Caco-2 (cell line): Measurements from ENCODE around the gene CCDC137. TPM values are rescaled to one million over a fixed set of nuclear protein-coding genes. Genes with fewer than 3 reads are reported as not detected.
A peak's percentile ranks its signal among the peaks of the same experiment; 100 is the strongest.

Source experiments
- BruUV-seq: library from RNA; stranded (reverse); fragments of 400-500 nt; replicated peaks from 2 replicates; lab custom pipeline; 2021; lab: Mats Ljungman, UMichigan
- CTCF ChIA-PET: fragments of 300-600 bp; sonication (Branson Sonifier 250); formaldehyde crosslinking; loops from one replicate; lab custom pipeline; 2022; ENCODE audit warnings: antibody characterized with exemption; lab: Charles Lee
- POLR2A ChIA-PET: fragments of 300-600 bp; sonication (Branson Sonifier 250); formaldehyde crosslinking; loops from one replicate; lab custom pipeline; 2022; ENCODE audit warnings: antibody characterized with exemption; lab: Charles Lee
- DNase-seq, 2 experiments: peaks; one replicate each; pipeline versions ENCODE4 v3.0.0 to v3.0.0-alpha.2; 2020 to 2022
- H3K27me3 ChIP-seq: replicated peaks from 2 replicates; pipeline ENCODE4 v1.6.0; 2011; ENCODE audit warnings: low read length; ENCODE audit not compliant: control insufficient read depth, insufficient read depth
- H3K36me3 ChIP-seq: 2 replicates; pipeline ENCODE4 v1.5.1; 2011; ENCODE audit warnings: low read length; ENCODE audit not compliant: control insufficient read depth, insufficient read depth
- H3K4me1 ChIP-seq: fragments of 250-450 bp; sonication (Bioruptor Pico); 2 replicates; pipeline ENCODE4 v1.5.1; 2020; ENCODE audit warnings: mild to moderate bottlenecking
- H3K4me3 ChIP-seq: 2 replicates; pipeline ENCODE4 v1.5.1; 2011; ENCODE audit warnings: low read depth, mild to moderate bottlenecking, control low read depth, low read length
- H3K9me3 ChIP-seq: fragments of 250-450 bp; sonication (Bioruptor Pico); 2 replicates; pipeline ENCODE4 v1.5.1; 2020; ENCODE audit warnings: mild to moderate bottlenecking, moderate library complexity
- H3K27ac Mint-ChIP-seq: one replicate; pipeline ENCODE4 v1.8.0; 2022; ENCODE audit warnings: mixed read lengths; ENCODE audit not compliant: unreplicated experiment
- H3K27me3 Mint-ChIP-seq: one replicate; pipeline ENCODE4 v1.8.0; 2022; ENCODE audit warnings: mixed read lengths; ENCODE audit not compliant: insufficient read depth, unreplicated experiment
- H3K36me3 Mint-ChIP-seq: one replicate; pipeline ENCODE4 v1.8.0; 2022; ENCODE audit warnings: mild to moderate bottlenecking, mixed read lengths; ENCODE audit not compliant: insufficient read depth, unreplicated experiment
- H3K4me1 Mint-ChIP-seq: one replicate; pipeline ENCODE4 v1.8.0; 2022; ENCODE audit warnings: low read depth, mixed read lengths; ENCODE audit not compliant: unreplicated experiment
- H3K4me3 Mint-ChIP-seq: one replicate; pipeline ENCODE4 v1.8.0; 2022; ENCODE audit warnings: mild to moderate bottlenecking, moderate library complexity, mixed read lengths; ENCODE audit not compliant: unreplicated experiment
- H3K9me3 Mint-ChIP-seq: one replicate; pipeline ENCODE4 v1.8.0; 2022; ENCODE audit warnings: mixed read lengths; ENCODE audit not compliant: unreplicated experiment
- intact Hi-C: fragments of 100-400 bp; cut with micrococcal nuclease; formaldehyde crosslinking; loops from one replicate; pipeline ENCODE4 v1.10.0; 2022; ENCODE audit not compliant: unreplicated experiment
- total RNA-seq: library from RNA; stranded (reverse); gene quantifications from 2 replicates; pipeline ENCODE4 v1.2.3, GENCODE V29; 2022
- TF ChIP-seq, protein P1 (sequence below), 2 experiments: fragments of 200-600 bp in 1 of 2; IDR thresholded peaks; 1 replicate in 1 of 2; 2 replicates in 1 of 2; pipeline versions ENCODE4 v1.5.1 to v1.8.0; 2011 to 2022; ENCODE audit warnings: antibody characterized with exemption in 1 of 2, control low read depth in 1 of 2, inconsistent platforms in 1 of 2, low read depth in 1 of 2, low read length in 1 of 2, mild to moderate bottlenecking in 1 of 2, moderate library complexity in 1 of 2; ENCODE audit not compliant: insufficient read depth in 1 of 2, severe bottlenecking in 1 of 2, unreplicated experiment in 1 of 2

The CCDC137 gene
- total RNA-seq, 1 experiment from 2014 or later, result 50.5 TPM

DNA sequence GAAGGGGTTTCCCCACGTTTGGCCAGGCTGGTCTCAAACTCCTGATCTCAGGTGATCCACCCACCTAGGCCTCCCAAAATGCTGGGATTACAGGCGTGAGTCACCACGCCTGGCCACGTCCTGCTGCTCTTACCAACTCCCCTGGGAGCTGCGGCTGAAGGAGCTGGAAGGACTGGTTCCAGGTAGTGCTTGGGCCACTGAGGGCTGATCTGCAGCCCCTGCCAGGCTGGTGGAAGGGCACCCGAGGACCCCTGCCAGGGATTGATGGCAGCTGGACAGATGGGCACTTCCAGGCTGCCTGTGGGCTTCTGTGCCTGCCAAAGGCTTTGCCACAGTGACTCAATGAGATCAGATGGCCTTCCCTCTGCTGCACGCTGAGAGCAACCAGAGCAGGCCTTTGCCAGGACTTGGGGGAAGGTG, 2.5 kb upstream of the CCDC137 start:
- intact Hi-C loops, result no loop called here
- Mint-ChIP-seq H3K27ac (no peak overlapping the region), H3K4me3 (no peak overlapping the region), H3K4me1 (peaks cover 24% of the 10 kb centered on the region), H3K36me3 (peaks cover 32% of the 10 kb centered on the region), H3K9me3 (no peaks in the 10 kb centered on the region), H3K27me3 (no peaks in the 10 kb centered on the region)
- Histone ChIP-seq H3K4me3 (no peak overlapping the region), H3K4me1 (peaks cover 27% of the 10 kb centered on the region), H3K9me3 (no peaks in the 10 kb centered on the region), H3K36me3 (0 out of 2 replicates have a peak, but pooled peaks cover 2% of the 10 kb centered on the region), H3K27me3 (no peaks in the 10 kb centered on the region)
- POLR2A ChIA-PET, result no interaction called here
- no peak for DNase-seq
- TF ChIP-seq, protein P1, sequence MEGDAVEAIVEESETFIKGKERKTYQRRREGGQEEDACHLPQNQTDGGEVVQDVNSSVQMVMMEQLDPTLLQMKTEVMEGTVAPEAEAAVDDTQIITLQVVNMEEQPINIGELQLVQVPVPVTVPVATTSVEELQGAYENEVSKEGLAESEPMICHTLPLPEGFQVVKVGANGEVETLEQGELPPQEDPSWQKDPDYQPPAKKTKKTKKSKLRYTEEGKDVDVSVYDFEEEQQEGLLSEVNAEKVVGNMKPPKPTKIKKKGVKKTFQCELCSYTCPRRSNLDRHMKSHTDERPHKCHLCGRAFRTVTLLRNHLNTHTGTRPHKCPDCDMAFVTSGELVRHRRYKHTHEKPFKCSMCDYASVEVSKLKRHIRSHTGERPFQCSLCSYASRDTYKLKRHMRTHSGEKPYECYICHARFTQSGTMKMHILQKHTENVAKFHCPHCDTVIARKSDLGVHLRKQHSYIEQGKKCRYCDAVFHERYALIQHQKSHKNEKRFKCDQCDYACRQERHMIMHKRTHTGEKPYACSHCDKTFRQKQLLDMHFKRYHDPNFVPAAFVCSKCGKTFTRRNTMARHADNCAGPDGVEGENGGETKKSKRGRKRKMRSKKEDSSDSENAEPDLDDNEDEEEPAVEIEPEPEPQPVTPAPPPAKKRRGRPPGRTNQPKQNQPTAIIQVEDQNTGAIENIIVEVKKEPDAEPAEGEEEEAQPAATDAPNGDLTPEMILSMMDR (IDR thresholded peaks at IDR 0.05; ENCODE audit: insufficient read depth in 1 of 2, low read depth in 1 of 2, low read length in 1 of 2, severe bottlenecking in 1 of 2, unreplicated experiment in 1 of 2), result no peak
- CTCF ChIA-PET, result no interaction called here
- no TSS peak for BruUV-seq

DNA sequence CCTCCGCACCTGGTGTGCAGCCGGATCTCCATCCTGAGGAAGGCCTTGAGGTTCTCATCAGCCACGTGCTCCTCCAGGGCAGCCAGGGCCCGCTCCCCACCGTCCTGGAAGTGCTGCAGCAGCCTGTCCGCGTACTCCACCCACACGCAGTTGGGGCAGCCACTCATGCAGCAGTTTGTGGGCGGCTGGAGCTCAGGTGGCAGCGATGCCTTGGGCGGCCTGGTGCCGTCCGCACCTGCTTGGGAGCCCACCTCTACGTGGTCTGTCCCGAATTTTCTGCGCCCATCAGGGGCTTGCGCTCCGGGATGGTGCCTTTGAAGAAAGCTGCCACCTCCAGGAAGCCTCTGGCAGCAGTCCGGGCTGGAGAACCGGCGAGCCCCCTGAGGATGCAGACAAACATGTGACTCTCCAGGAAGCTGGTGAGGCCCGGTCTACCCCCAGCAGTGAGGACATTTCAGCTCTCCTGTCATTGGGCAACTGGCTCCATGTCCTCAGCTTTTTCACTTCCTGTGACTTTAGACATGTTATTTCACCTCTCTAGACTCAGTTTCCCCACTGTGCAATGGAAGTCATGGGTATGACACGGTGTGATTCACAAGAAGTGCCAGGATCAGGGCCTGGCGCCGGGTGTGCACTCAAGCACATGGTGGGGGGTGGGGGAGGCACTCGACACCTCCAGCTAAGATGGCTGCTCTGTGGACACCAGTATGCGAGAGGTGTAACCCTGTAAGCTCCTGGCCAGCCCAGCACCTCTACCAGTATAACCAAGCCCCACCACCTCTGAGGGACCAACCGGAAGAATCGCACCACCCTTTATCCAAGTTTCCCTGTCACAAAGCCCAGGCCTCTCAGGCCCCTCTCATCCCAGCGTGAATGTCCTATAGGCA, 1.1 kb upstream of the CCDC137 start:
- peak overlapping the region; percentile 86 for H3K27ac Mint-ChIP-seq
- peaks cover 24% of the 10 kb centered on the region for H3K4me1 Mint-ChIP-seq
- ChIA-PET CTCF (no interaction called here), POLR2A (interaction anchor here (1.0 kb wide), 1 partner anchor 37 kb away, joined by 4 read pairs; the partner anchor contains the start of gene MRPL12)
- Histone ChIP-seq H3K36me3 (peaks cover 6% of the 10 kb centered on the region; the same call in 1 of the 2 replicates), H3K4me1 (peaks cover 14% of the 10 kb centered on the region), H3K27me3 (no peaks in the 10 kb centered on the region), H3K4me3 (peak overlapping the region; percentile 96), H3K9me3 (no peaks in the 10 kb centered on the region)
- no peaks in the 10 kb centered on the region for H3K9me3 Mint-ChIP-seq
- intact Hi-C loops, result no loop called here
- no peaks in the 10 kb centered on the region for H3K27me3 Mint-ChIP-seq
- peak; percentile 55 to 65 for DNase-seq
- TF ChIP-seq, protein P1 (IDR thresholded peaks at IDR 0.05; ENCODE audit: insufficient read depth in 1 of 2, low read depth in 1 of 2, low read length in 1 of 2, severe bottlenecking in 1 of 2, unreplicated experiment in 1 of 2), result no peak
- H3K4me3 Mint-ChIP-seq, result peak overlapping the region; percentile 90
- no TSS peak for BruUV-seq
- peaks cover 46% of the 10 kb centered on the region for H3K36me3 Mint-ChIP-seq

DNA sequence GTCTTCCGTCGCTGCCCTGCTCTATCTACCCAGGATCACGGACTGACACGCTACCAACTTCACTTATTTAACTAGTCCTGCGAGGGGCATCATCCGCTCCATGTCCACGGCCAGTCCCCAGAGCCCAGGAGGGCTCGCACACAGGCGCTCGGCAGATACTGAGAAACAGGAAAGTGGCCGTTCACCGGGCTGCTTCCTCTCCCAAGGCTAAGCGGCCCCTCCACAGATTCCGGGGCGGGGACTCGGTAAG, 520 bp upstream of the CCDC137 start:
- peak overlapping the region; percentile 86 for H3K27ac Mint-ChIP-seq
- H3K27me3 Mint-ChIP-seq, result no peaks in the 10 kb centered on the region
- H3K27me3 ChIP-seq, result no peaks in the 10 kb centered on the region
- peak overlapping the region; percentile 90 for H3K4me3 Mint-ChIP-seq
- no peak for DNase-seq
- peak overlapping the region; percentile 96 for H3K4me3 ChIP-seq
- H3K36me3 Mint-ChIP-seq, result peaks cover 50% of the 10 kb centered on the region
- TSS peak; percentile 81 for BruUV-seq
- intact Hi-C loops, result no loop called here
- H3K4me1 ChIP-seq, result peaks cover 14% of the 10 kb centered on the region
- no peaks in the 10 kb centered on the region for H3K9me3 ChIP-seq
- H3K4me1 Mint-ChIP-seq, result peaks cover 24% of the 10 kb centered on the region
- H3K9me3 Mint-ChIP-seq, result no peaks in the 10 kb centered on the region
- CTCF ChIA-PET, result no interaction called here
- POLR2A ChIA-PET, result interaction anchor here (0.9 to 1.0 kb wide), 2 partner anchors 18 to 37 kb away, joined by 4 to 6 read pairs; partner anchors contain the start of genes ARL16, HGS and MRPL12
- TF ChIP-seq, protein P1 (IDR thresholded peaks at IDR 0.05; ENCODE audit: insufficient read depth in 1 of 2, low read depth in 1 of 2, low read length in 1 of 2, severe bottlenecking in 1 of 2, unreplicated experiment in 1 of 2), result no peak
- peaks cover 6% of the 10 kb centered on the region; the same call in 1 of the 2 replicates for H3K36me3 ChIP-seq
